Liver (tissue), 9 donors: ENCODE measurements around the gene GTF3C5. TPM values are rescaled to one million over a fixed set of nuclear protein-coding genes. Genes with fewer than 3 reads are reported as not detected.

ENCODE experiments used
- DNase-seq: peaks from one replicate; pipeline ENCODE4 v3.0.0-alpha.2; 2017; ENCODE audit warnings: low spot score
- H3K27ac ChIP-seq, 2 donors: one replicate each; pipeline ENCODE4 v1.7.0; 2013; ENCODE audit warnings: inconsistent platforms in 2 of 2, low read length in 2 of 2, control low read depth in 1 of 2, low read depth in 1 of 2, mild to moderate bottlenecking in 1 of 2
- H3K27me3 ChIP-seq, 4 donors: one replicate each; pipeline versions ENCODE4 v1.6.1 to v1.7.0; 2013; ENCODE audit warnings: low read length in 3 of 4, inconsistent platforms in 1 of 4, mild to moderate bottlenecking in 1 of 4, moderate library complexity in 1 of 4; ENCODE audit not compliant: control insufficient read depth in 4 of 4, insufficient read depth in 4 of 4
- H3K36me3 ChIP-seq, 4 donors: one replicate each; pipeline versions ENCODE4 v1.6.1 to v1.7.0; 2013; ENCODE audit warnings: low read length in 3 of 4, mild to moderate bottlenecking in 3 of 4, low read depth in 1 of 4, moderate library complexity in 1 of 4; ENCODE audit not compliant: control insufficient read depth in 4 of 4, insufficient read depth in 3 of 4
- H3K4me1 ChIP-seq, 4 donors: one replicate each; pipeline versions ENCODE4 v1.6.1 to v1.7.0; 2013; ENCODE audit warnings: low read length in 3 of 4, mild to moderate bottlenecking in 3 of 4, moderate library complexity in 1 of 4; ENCODE audit not compliant: control insufficient read depth in 4 of 4, insufficient read depth in 4 of 4
- H3K4me3 ChIP-seq, 3 donors: one replicate each; pipeline versions ENCODE4 v1.6.1 to v1.7.0; 2013; ENCODE audit warnings: low read length in 3 of 3, control low read depth in 1 of 3, low read depth in 1 of 3, mild to moderate bottlenecking in 1 of 3
- H3K9ac ChIP-seq, 2 donors: one replicate each; pipeline ENCODE4 v1.7.0; 2013; ENCODE audit warnings: low read length in 2 of 2, mild to moderate bottlenecking in 2 of 2, moderate library complexity in 2 of 2, control low read depth in 1 of 2, low read depth in 1 of 2
- H3K9me3 ChIP-seq, 4 donors: one replicate each; pipeline versions ENCODE4 v1.6.1 to v1.7.0; 2013; ENCODE audit warnings: low read length in 3 of 4; ENCODE audit not compliant: control insufficient read depth in 4 of 4
- ATF3 ChIP-seq: IDR thresholded peaks from 2 replicates; pipeline ENCODE4 v1.6.1; 2016; ENCODE audit warnings: antibody characterized with exemption
- CTCF ChIP-seq: fragments of 150-350 bp; IDR thresholded peaks from 2 replicates; pipeline ENCODE4 v1.5.1; 2017; ENCODE audit warnings: improper control_type of control experiment, low read depth, low read length; ENCODE audit not compliant: missing input control
- EGR1 ChIP-seq, 2 donors: IDR thresholded peaks; 2 replicates each; pipeline ENCODE4 v1.6.1; 2016 to 2018; ENCODE audit warnings: antibody characterized with exemption in 2 of 2, low read depth in 2 of 2
- FOXA1 ChIP-seq: IDR thresholded peaks from 2 replicates; pipeline ENCODE4 v1.6.1; 2016; ENCODE audit warnings: antibody characterized with exemption
- FOXA2 ChIP-seq: IDR thresholded peaks from 2 replicates; pipeline ENCODE4 v1.6.1; 2016; ENCODE audit warnings: antibody characterized with exemption
- GABPA ChIP-seq, 2 donors: IDR thresholded peaks in 1 of 2; conservative IDR thresholded peaks in 1 of 2; 2 replicates each; pipeline ENCODE4 v1.6.1; 2016; ENCODE audit warnings: antibody characterized with exemption in 2 of 2, mild to moderate bottlenecking in 1 of 2, moderate library complexity in 1 of 2
- HNF4A ChIP-seq, 2 donors: conservative IDR thresholded peaks; 2 replicates each; pipeline ENCODE4 v1.6.1; 2016; ENCODE audit warnings: antibody characterized with exemption in 2 of 2, mild to moderate bottlenecking in 2 of 2
- HNF4G ChIP-seq: IDR thresholded peaks from 2 replicates; pipeline ENCODE4 v1.6.1; 2016; ENCODE audit warnings: antibody characterized with exemption
- JUND ChIP-seq, 2 donors: IDR thresholded peaks; 2 replicates each; pipeline ENCODE4 v1.6.1; 2016; ENCODE audit warnings: antibody characterized with exemption in 2 of 2
- MAX ChIP-seq: IDR thresholded peaks from 2 replicates; pipeline ENCODE4 v1.6.1; 2016; ENCODE audit warnings: antibody characterized with exemption
- NR2F2 ChIP-seq: IDR thresholded peaks from 2 replicates; pipeline ENCODE4 v1.6.1; 2016; ENCODE audit warnings: antibody characterized with exemption
- RAD21 ChIP-seq, 2 donors: IDR thresholded peaks; 2 replicates each; pipeline ENCODE4 v1.6.1; 2016; ENCODE audit warnings: antibody characterized with exemption in 2 of 2, mild to moderate bottlenecking in 2 of 2
- REST ChIP-seq: IDR thresholded peaks from 2 replicates; pipeline ENCODE4 v1.6.1; 2016; ENCODE audit warnings: antibody characterized with exemption, mild to moderate bottlenecking
- RXRA ChIP-seq, 2 donors: IDR thresholded peaks; 2 replicates each; pipeline ENCODE4 v1.6.1; 2017 to 2018; ENCODE audit warnings: antibody characterized with exemption in 2 of 2, mild to moderate bottlenecking in 1 of 2
- SP1 ChIP-seq: IDR thresholded peaks from 2 replicates; pipeline ENCODE4 v1.6.1; 2018; ENCODE audit warnings: antibody characterized with exemption, mild to moderate bottlenecking
- TAF1 ChIP-seq: conservative IDR thresholded peaks from 2 replicates; pipeline ENCODE4 v1.6.1; 2016; ENCODE audit warnings: antibody characterized with exemption, mild to moderate bottlenecking
- YY1 ChIP-seq: IDR thresholded peaks from 2 replicates; pipeline ENCODE4 v1.6.1; 2016; ENCODE audit warnings: antibody characterized with exemption, mild to moderate bottlenecking
- ZBTB33 ChIP-seq: IDR thresholded peaks from 2 replicates; pipeline ENCODE4 v1.6.1; 2016; ENCODE audit warnings: antibody characterized with exemption
- WGBS: extraction: QIAGEN DNeasy Blood & Tissue Kit; methylation state at CpG from one replicate; pipeline ENCODE4 v1.1.7; 2013; 5-methylcytosine and 5-hydroxymethylcytosine counted together
- polyA plus RNA-seq, 2 donors: library from polyadenylated mRNA; stranded (reverse) in 1 of 2; unstranded in 1 of 2; fragments of 200-250 nt in 1 of 2; fragments of >200 nt in 1 of 2; fragmentation: Nextera tagmentation in 1 of 2; extraction: Ambion mirVana in 1 of 2; gene quantifications; one replicate each; pipeline versions ENCODE4 v1.2.1 to v1.2.3, GENCODE V29; 2013 to 2015
- total RNA-seq, 2 donors: library from RNA; depleted of rRNA; stranded (reverse); fragments of >200 nt; gene quantifications; one replicate each; pipeline ENCODE4 v1.2.3, GENCODE V29; 2014
- donor health status: healthy.
- donor health status: healthy.
- donor health status: healthy.
- donor health status: healthy.
- donor health status: healthy.

The GTF3C5 gene
- total and polyA plus RNA-seq, 4 donors: 13.2 to 26.2 (median 18.2) TPM

- WGBS: 92% methylated on average over 13 of the region's 13 CpGs
- Histone ChIP-seq H3K4me3 (no peak overlapping the region), H3K27ac (no peak overlapping the region), H3K36me3 (peaks cover 2 to 73% (median 23%) of the 10 kb centered on the region in 4 donors), H3K9ac (no peak overlapping the region), H3K4me1 (no peaks in the 10 kb centered on the region), H3K9me3 (no peaks in the 10 kb centered on the region), H3K27me3 (no peaks in the 10 kb centered on the region)
- no peak for DNase-seq
- no peak for TF ChIP-seq GABPA (IDR thresholded peaks at IDR 0.05 in 1 of 2, conservative IDR thresholded peaks at IDR 0.05 in 1 of 2)
- TF ChIP-seq FOXA2: no peak
- no peak for TF ChIP-seq RAD21 (IDR thresholded peaks at IDR 0.05)
- no peak for TF ChIP-seq FOXA1
- no peak for TF ChIP-seq NR2F2
- TF ChIP-seq HNF4G: no peak
- TF ChIP-seq MAX: no peak
- TF ChIP-seq TAF1: no peak
These were observed 69.9 kb downstream of the GTF3C5 start for GRCh38 chr9:133100506-133101355.

GRCh38 chr9:133101356-133102189, 70.8 kb downstream of the GTF3C5 start:
- no peak for DNase-seq
- H3K27me3 ChIP-seq: no peaks in the 10 kb centered on the region
- TF ChIP-seq RXRA (IDR thresholded peaks at IDR 0.05): no peak
- no peak for TF ChIP-seq YY1
- TF ChIP-seq MAX: no peak
- TF ChIP-seq JUND (IDR thresholded peaks at IDR 0.05): no peak
- no peak for TF ChIP-seq ATF3
- TF ChIP-seq FOXA2: no peak
- no peak for TF ChIP-seq HNF4G
- no peak for TF ChIP-seq TAF1
- no peak for TF ChIP-seq NR2F2
- no peak for TF ChIP-seq HNF4A (conservative IDR thresholded peaks at IDR 0.05)
- no peak for TF ChIP-seq SP1
- TF ChIP-seq GABPA (IDR thresholded peaks at IDR 0.05 in 1 of 2, conservative IDR thresholded peaks at IDR 0.05 in 1 of 2): no peak
- TF ChIP-seq FOXA1: no peak
- no peak for TF ChIP-seq EGR1 (IDR thresholded peaks at IDR 0.05; ENCODE audit: low read depth in 2 of 2)
- TF ChIP-seq ZBTB33: no peak
- no peak for TF ChIP-seq CTCF
- TF ChIP-seq REST: no peak
- no peak for TF ChIP-seq RAD21 (IDR thresholded peaks at IDR 0.05)
- no peaks in the 10 kb centered on the region for H3K4me1 ChIP-seq
- H3K27ac ChIP-seq: no peak overlapping the region
- H3K36me3 ChIP-seq: peaks cover 2 to 78% (median 27%) of the 10 kb centered on the region in 4 donors
- no peak overlapping the region for H3K9ac ChIP-seq
- no peaks in the 10 kb centered on the region for H3K9me3 ChIP-seq
- WGBS: 98% methylated on average over 32 of the region's 32 CpGs
- H3K4me3 ChIP-seq: no peak overlapping the region
